ENCODE data around the gene LZTR1. TPM values are rescaled to one million over a fixed set of nuclear protein-coding genes. Genes with fewer than 3 reads are reported as not detected.

The LZTR1 gene
- total RNA-seq, 1 experiment from 2014 or later, result 34.1 TPM

DNA sequence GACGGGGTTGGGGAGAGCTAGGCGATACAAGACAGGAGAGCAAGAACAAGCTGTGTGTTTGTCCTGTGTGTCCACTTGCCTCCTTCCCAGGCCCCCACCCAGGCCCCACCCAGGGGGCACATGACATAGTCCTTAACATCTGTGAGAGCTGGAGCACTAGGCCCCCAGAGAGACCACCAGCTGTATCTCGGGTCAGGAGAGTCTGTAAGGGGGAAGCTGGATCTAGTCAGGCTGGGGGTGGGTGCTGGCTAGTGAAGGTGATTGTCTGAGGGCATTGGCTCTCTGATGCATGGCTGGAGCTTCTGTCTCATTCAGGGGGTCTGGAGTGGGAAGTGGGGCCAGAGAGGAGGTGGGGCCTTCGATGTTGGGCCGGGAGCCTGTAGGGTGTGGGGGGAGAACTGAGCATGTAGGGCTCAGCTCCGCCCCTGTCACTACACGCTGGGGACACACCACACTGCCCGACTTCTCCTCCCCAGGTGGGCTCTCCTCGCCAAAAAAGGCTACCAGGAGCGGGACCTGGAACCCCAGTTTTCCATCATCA, 33.4 kb downstream of the LZTR1 start:
- no peak for DNase-seq (ENCODE audit: low read depth, low spot score)
- in situ Hi-C loops (cut with HindIII; ENCODE audit: low pct_unique_long_range_greater_than_20kb, low sequenced_read_pairs), result no loop called here

DNA sequence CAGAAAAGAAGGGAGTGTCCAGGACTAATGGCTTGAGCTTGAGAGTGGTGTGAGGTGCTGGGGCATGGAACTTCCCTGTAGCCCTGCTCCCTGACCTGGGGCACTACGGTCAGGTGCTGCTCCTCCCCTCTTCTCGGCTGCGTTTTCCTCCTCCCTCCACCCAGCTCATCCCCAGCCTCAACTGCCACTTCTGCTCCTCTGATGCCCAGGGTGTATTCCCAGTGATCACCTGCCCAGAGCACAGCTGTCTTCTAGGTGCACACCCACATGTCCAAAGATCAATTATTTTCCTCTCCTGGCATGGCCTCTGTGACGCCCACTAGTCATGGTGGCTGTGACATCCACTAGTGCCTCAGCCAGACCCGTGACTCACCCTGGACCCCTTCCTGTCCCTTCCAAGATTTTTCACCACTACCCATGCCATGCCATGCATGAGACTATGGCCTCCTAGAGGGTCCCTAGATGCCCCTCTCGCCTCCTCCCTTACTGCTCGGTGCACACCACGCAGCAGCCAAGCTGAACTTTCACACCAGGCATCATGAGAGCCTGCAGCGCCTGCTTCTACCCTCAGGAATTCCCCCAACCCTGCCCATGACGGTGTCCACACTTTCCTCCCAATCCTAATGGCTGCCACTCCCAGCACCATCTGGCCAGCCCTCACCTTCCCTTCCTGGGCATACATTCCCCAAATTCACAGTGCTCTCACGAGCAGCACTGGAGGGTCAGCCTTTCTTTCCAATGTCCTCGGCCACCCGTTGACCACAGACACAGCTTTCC, 34.7 kb downstream of the LZTR1 start:
- no peak for DNase-seq (ENCODE audit: low read depth, low spot score)
- in situ Hi-C loops (cut with HindIII; ENCODE audit: low pct_unique_long_range_greater_than_20kb, low sequenced_read_pairs), result no loop called here

DNA sequence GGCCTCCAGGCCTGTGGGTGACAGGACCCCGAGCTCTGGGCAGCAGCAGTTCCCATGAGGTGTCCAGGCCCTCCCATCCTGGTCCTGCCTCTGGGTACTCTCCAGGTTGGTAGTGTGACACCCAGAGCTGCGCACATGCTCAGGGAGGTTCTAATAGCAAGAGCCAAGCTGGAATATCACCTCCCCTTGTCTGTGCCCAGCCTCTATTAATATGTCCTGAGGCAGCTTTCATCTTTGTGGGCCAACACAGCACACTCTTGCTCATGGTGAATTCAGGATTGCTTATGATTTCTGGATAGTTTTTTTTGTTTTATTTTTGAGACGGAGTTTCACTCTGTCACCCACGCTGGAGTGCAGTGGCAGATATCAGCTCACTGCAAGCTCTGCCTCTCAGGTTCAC, 36.2 kb downstream of the LZTR1 start:
- in situ Hi-C loops (cut with HindIII; ENCODE audit: low pct_unique_long_range_greater_than_20kb, low sequenced_read_pairs), result no loop called here
- DNase-seq (ENCODE audit: low read depth, low spot score), result no peak

DNA sequence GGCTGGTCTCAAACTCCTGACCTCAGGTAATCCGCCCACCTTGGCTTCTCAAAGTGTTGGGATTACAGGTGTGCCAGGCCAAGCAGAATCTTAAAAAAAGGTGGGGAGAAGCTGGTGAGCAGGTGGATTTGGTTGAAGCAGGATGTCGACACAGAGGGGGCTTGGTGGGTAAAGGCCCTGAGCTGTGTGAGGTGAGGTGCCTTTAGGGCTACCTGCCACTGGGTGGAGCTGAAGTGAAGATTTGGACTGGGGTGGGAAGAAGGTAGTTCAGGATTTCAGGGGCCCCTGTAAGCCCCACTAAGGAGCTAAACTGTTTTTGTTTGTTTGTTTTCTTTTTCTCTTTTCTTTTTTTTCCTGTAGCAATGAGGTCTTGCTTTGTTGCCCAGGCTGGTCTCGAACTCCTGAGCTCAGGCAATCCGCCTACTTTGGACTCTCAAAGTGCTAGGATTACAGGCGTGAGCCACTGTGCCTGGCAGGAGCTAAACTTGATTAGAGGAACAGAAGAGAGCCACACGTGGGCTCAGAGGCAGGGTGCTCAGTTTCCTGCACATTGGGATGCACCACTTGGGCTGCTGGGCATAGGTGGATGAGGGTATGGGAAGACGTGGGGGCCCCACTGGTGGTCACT, 38.8 kb downstream of the LZTR1 start:
- DNase-seq (ENCODE audit: low read depth, low spot score), result peak; percentile 51
- in situ Hi-C loops (cut with HindIII; ENCODE audit: low pct_unique_long_range_greater_than_20kb, low sequenced_read_pairs), result no loop called here

DNA sequence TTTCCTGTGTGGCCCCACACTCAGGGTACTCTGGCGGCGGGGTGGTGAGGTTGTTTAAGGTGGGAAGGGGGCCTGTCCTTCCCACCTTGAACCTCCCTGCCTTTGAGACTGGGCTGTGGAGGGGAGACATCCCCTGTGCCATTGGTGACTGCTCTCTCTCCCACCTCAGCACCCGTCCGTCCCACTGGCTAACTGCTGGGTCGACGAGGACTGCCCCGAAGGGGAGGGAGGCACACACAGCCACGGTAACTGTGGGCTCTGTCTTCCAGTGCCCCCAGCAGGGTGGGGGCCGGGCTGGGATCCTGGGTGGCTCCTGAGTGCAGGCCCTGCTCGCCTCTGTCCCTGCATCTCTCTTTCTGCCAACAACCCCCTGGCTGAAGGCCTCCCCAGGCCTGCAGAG, 40.4 kb downstream of the LZTR1 start:
- in situ Hi-C loops (cut with HindIII; ENCODE audit: low pct_unique_long_range_greater_than_20kb, low sequenced_read_pairs), result no loop called here
- DNase-seq (ENCODE audit: low read depth, low spot score), result no peak

DNA sequence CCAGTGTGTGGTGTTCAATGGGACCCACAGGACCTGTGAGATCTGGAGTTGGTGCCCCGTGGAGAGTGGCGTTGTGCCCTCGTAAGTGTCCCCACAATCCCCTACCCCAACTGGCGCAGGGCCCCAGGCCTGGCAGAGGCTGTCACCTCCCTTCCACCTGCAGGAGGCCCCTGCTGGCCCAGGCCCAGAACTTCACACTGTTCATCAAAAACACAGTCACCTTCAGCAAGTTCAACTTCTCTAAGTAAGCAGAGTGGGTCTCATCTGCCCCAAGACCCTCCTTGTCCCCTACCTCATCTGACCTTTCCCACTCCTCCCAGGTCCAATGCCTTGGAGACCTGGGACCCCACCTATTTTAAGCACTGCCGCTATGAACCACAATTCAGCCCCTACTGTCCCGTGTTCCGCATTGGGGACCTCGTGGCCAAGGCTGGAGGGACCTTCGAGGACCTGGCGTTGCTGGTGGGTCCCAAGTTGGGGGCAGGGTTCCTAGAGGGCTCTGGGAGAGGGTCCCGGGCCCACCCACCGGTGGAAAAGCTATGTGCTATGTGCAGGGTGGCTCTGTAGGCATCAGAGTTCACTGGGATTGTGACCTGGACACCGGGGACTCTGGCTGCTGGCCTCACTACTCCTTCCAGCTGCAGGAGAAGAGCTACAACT, 41.0 kb downstream of the LZTR1 start:
- DNase-seq (ENCODE audit: low read depth, low spot score), result no peak
- in situ Hi-C loops (cut with HindIII; ENCODE audit: low pct_unique_long_range_greater_than_20kb, low sequenced_read_pairs), result no loop called here

DNA sequence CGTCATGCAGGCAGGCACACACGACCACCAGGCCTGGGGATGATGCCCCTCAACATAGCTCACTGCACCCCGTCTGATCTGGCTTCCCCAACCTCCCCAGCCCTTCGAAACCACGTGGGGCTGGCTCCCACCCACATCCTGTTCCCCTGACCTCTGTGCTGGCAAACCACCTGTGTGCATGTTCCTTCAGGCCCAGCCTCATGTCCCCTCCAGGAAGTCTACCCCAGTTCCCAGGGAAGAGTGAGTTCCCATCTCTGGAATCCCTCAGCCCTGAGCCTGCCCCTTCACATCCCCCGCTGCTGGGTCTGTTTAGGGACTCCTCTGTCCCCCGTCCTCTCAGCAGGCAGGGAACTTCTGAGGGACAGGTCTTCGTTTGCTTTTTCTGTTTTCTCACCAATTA, 43.2 kb downstream of the LZTR1 start:
- in situ Hi-C loops (cut with HindIII; ENCODE audit: low pct_unique_long_range_greater_than_20kb, low sequenced_read_pairs), result no loop called here
- no peak for DNase-seq (ENCODE audit: low read depth, low spot score)

DNA sequence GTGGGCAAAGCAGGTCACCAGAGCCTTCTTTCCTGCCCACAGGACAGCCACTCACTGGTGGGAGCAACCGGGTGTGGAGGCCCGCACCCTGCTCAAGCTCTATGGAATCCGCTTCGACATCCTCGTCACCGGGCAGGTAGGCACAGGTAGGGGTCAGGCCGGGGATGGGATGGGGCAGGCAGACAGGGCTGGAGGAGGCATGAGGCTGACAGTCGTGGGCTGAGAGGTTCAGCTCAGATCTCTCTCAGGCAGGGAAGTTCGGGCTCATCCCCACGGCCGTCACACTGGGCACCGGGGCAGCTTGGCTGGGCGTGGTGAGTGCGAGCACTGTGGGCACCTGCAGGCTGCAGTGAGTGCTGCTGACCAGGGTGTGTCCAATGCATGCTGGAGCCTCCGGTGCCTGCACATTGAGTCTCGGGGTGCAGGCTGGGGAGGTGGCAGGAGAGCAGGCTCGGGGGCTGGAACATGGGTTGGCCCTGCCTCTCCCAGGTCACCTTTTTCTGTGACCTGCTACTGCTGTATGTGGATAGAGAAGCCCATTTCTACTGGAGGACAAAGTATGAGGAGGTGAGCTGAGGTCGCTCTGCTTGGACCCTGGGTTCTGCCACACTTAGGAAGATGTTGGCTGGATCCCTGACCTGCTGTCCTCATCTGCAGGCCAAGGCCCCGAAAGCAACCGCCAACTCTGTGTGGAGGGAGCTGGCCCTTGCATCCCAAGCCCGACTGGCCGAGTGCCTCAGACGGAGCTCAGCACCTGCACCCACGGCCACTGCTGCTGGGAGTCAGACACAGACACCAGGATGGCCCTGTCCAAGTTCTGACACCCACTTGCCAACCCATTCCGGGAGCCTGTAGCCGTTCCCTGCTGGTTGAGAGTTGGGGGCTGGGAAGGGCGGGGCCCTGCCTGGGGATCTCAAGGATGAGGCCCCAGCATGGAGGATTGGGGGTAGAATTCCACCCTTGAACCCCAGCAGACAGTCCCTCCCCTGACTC, 44.0 kb downstream of the LZTR1 start:
- in situ Hi-C loops (cut with HindIII; ENCODE audit: low pct_unique_long_range_greater_than_20kb, low sequenced_read_pairs), result no loop called here
- DNase-seq (ENCODE audit: low read depth, low spot score), result no peak

DNA sequence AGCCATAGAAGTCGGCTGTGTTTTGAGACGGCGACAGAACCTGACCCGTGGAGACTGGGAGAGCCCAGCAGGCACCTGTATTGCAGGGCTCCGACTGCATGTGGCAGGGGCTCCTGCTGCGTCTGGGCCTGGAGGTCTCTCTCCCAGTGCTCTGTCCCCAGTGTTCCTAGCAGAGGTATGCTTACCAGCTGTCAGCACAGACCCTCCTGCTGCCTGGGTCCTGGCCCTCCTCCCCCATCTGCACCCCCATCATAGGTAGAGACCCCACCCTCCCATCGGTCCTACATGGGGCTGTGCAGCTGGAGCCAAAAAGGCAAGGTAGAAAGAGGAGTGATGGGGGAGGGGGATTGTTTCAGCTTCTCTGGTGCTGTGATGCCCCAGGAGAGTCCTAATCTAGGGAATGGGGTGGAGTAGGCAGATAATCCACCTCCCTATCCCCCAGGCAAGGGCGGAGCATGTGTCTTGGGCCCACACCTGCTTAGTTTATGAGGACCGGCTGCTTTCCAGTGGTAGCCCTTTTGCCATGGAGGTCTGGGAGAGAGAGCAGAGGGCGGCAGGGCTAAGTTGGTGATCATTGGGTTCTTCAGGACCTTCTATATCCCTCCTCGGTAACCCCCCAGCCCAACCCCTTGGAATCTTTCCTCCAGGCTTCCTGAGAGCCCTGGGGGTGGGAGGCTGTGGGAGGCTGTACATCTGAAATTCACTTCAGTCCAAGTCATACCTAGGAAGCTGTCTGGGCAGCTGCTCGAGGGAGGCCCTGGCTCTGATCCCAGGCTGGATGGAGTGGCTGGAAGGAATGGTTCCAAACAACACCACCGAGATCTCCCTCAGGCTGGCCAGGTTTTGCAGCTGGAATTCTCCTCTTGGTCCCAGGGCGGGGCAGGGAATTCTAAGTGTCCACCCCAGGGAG, 44.9 kb downstream of the LZTR1 start:
- DNase-seq (ENCODE audit: low read depth, low spot score), result no peak
- in situ Hi-C loops (cut with HindIII; ENCODE audit: low pct_unique_long_range_greater_than_20kb, low sequenced_read_pairs), result no loop called here

DNA sequence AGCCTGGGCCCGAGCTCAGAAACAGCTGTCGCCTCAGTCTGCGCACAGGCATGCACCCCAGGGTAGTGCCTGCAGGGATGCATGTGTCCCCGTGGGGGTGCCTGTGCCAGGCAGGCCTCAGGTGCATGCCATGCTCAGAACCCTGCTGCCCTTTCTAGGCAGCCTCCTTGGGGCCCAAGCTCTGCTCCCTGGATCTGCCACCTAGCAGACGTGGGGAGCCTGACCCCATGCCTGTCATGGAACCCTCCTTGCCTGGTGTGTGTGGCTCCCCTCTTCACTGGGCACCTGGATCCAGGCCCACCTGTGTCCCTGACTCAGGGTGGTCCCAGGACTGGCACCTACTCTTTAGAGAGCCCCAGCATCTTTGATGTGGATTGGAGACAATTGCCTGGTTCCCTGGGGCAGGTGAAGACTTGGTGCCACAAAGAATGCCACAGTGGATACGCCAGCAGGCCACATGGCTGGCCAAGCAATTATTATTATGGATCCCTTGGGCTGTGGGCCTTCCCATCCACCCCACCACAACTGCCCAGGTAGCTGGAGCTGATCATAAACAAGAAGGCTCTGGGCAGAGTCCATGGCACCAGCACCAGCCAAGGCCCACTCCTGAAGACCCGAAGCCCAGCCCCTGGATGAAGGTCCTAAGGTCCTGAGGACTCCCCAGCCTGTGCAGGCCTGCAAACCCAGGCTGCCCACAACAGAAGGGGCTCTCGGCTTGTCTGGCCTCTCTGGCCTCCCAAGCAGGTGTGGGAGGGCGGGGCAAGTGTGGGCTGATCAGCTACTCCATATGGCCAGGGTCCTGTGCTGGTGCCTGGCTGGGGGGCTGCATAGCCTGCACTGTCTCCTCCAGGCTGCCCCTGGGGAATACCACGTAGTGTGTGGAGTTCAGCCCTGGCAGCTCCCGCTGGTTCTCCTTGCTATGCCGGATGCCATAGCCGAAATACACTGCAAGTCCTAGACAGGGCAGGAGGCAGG, 46.5 kb downstream of the LZTR1 start:
- in situ Hi-C loops (cut with HindIII; ENCODE audit: low pct_unique_long_range_greater_than_20kb, low sequenced_read_pairs), result no loop called here
- no peak for DNase-seq (ENCODE audit: low read depth, low spot score)

DNA sequence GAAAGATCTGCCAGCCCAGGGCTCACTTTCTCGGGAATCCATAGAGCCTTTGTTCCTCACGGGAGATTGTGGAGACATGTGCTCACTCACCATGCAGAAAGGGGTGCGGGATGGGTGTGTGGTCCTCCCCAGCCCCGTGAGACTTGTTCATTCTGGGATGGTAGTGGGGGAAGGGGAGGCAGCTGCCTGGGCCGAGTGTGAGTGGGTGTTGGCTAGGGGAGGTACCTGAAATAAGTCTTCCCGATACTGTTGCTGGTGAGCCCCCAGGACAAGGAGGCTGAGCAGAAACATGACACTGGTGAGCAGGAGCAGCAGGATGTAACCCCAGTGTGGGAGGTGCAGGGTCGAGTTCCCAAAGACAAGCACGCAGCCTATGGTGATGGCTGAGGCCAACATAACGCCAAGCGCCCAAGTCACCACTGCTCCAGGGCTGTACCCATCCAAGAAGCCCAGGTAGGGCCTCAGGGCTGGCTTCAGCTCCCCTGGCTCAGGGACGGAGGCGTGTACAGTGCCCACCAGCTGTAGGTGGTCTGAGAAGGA, 47.5 kb downstream of the LZTR1 start:
- in situ Hi-C loops (cut with HindIII; ENCODE audit: low pct_unique_long_range_greater_than_20kb, low sequenced_read_pairs), result no loop called here
- DNase-seq (ENCODE audit: low read depth, low spot score), result no peak

DNA sequence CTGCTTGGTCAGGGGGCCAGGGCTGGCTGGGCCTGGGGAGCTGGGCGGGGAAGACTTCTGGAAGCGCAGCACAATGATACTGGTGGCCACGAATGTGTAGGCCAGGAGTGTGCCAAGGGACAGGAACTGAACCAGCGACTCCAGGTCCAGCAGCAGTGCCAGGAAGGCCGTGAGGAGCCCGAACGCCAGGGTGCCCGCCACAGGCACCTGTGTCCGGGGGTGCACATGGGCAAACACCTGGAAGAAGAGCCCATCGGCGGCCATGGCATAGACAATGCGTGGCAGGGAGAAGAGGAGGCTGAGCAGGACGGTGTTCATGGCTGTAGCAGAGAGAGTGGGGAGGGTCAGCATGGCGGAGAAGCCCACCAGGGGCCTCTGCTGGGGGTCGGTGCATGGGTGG, 47.9 kb downstream of the LZTR1 start:
- in situ Hi-C loops (cut with HindIII; ENCODE audit: low pct_unique_long_range_greater_than_20kb, low sequenced_read_pairs), result no loop called here
- DNase-seq (ENCODE audit: low read depth, low spot score), result no peak

DNA sequence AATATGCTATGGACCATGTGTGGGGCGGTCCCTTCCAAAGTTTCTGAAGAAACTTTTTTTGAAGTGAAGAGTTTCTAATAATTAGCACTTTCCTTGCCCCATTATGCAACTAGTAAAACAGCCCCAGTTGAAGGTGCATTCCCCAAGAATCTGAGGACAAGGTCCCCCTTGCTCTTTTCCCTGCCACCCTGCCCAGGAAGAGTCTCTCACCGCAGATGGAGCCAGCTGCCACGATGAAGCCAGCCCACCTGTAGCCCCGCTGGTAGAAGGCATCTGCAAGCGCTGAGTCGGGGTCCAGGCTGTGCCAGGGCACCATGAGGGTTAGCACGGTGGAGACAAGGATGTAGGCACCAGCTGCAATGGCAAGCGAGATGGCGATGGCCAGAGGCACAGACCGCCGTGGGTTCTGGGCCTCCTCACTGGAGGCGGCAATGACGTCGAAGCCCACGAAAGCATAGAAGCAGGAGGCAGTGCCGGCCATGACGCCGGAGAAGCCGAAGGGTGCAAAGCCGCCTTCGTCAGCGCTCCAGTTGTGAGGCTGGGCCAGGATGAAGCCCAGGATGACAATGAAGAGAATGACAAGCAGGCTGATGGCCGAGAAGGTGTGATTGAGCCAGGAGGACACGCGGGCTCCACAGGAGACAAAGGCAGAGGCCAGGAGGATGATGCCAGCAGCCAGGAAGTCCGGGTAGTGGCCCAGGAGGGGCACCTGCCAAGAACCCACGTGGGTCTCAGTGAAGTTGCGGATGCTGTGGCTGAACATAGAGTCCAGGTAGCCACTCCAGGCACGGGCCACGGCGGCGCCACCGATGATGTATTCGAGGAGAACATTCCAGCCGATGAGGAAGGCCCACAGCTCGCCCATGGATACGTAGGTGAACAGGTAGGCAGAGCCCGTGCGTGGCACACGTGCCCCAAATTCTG, 48.8 kb downstream of the LZTR1 start:
- in situ Hi-C loops (cut with HindIII; ENCODE audit: low pct_unique_long_range_greater_than_20kb, low sequenced_read_pairs), result no loop called here
- no peak for DNase-seq (ENCODE audit: low read depth, low spot score)

DNA sequence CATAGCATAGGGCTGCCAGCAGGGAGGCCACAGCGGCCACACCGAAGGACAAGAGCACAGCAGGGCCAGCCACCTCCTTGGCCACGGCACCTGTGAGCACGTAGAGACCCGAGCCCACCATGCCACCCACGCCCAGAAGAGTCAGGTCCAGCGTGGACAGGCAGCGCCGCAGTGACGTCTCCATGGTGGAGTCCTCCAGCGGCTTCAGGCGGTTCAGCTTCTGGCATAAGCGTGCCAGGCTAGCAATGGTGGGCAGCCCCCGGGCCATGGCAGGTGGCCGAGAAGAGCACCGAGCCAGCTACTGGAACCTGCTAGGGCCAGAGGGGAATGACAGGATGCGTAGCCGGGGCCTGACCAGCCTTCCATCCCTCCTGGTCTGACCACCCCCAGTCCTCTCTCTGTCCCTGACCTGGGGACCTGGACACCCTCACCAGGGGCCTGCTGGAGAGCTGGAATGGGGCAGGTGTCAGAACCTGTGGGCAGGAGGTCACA, 49.5 kb downstream of the LZTR1 start:
- DNase-seq (ENCODE audit: low read depth, low spot score), result no peak
- in situ Hi-C loops (cut with HindIII; ENCODE audit: low pct_unique_long_range_greater_than_20kb, low sequenced_read_pairs), result no loop called here

All from SK-MEL-5 (cell line).